Astrocyte of the cerebellum (primary cell): ENCODE data around the gene TXNDC8.

Experiments used
- DNase-seq: peaks from one replicate; pipeline ENCODE4 v3.0.0-alpha.2; 2011; ENCODE audit warnings: low read depth
- H3K4me3 ChIP-seq: 2 replicates; pipeline ENCODE4 v1.5.1; 2011; ENCODE audit warnings: mild to moderate bottlenecking, low read depth, low read length, moderate library complexity
- CTCF ChIP-seq: IDR thresholded peaks from 2 replicates; pipeline ENCODE4 v1.5.1; 2012; ENCODE audit warnings: low read length, low read depth, moderate library complexity, mild to moderate bottlenecking; ENCODE audit errors: missing control alignments
- in situ Hi-C: cut with HindIII; loops from 2 replicates; pipeline ENCODE4 v1.10.0; 2017; ENCODE audit warnings: low sequenced_read_pairs

TXNDC8 gene

GRCh38 chr9:110343551-110343950 lies 5.9 kb upstream of the TXNDC8 start:
- no peak for TF ChIP-seq CTCF
- DNase-seq = no peak
- H3K4me3 ChIP-seq = no peak overlapping the region
- in situ Hi-C loops = no loop called here

- no peak overlapping the region for H3K4me3 ChIP-seq
- in situ Hi-C loops = no loop called here
- peak; percentile 60 for TF ChIP-seq CTCF
- DNase-seq = peak; percentile 4
Observed at GRCh38 chr9:110340306-110340705, 2.6 kb upstream of the TXNDC8 start.

- no peak overlapping the region for H3K4me3 ChIP-seq
- no peak for TF ChIP-seq CTCF
- in situ Hi-C loops = no loop called here
- no peak for DNase-seq
Observed at GRCh38 chr9:110338143-110338542, 480 bp upstream of the TXNDC8 start.

GRCh38 chr9:110336363-110336762 lies 1.3 kb downstream of the TXNDC8 start:
- in situ Hi-C loops = no loop called here
- TF ChIP-seq CTCF = no peak
- no peak overlapping the region for H3K4me3 ChIP-seq
- DNase-seq = no peak

GRCh38 chr9:110334871-110335270 lies 2.8 kb downstream of the TXNDC8 start:
- TF ChIP-seq CTCF = no peak
- DNase-seq = no peak
- H3K4me3 ChIP-seq = no peak overlapping the region
- in situ Hi-C loops = no loop called here

GRCh38 chr9:110334183-110334582 lies 3.5 kb downstream of the TXNDC8 start:
- in situ Hi-C loops = no loop called here

More at GRCh38 chr9:110334183-110334582, 3.5 kb downstream of the TXNDC8 start:
- DNase-seq = no peak
- no peak for TF ChIP-seq CTCF
- no peak overlapping the region for H3K4me3 ChIP-seq
